Keratinocyte (primary cell): ENCODE results near the gene MEG3. TPM values are rescaled to one million over a fixed set of nuclear protein-coding genes. Genes with fewer than 3 reads are reported as not detected.
A peak's percentile ranks its signal among the peaks of the same experiment; 100 is the strongest.

Experiments used
- DNase-seq: peaks from one replicate; pipeline ENCODE4 v3.0.0-alpha.2; 2011; ENCODE audit warnings: low read depth, missing footprints, low spot score
- FAIRE-seq: peaks from 2 replicates; lab custom pipeline; 2011; peaks lifted over from hg19 to GRCh38; lab: Jason Lieb, UNC
- H2AFZ ChIP-seq: 2 replicates; pipeline ENCODE4 v1.6.0; 2012; ENCODE audit warnings: low read length, control low read depth, inconsistent platforms; ENCODE audit not compliant: control insufficient read depth
- H3K27ac ChIP-seq: 2 replicates; pipeline ENCODE4 v1.5.1; 2011; ENCODE audit warnings: low read length; ENCODE audit not compliant: control insufficient read depth, insufficient read depth
- H3K27me3 ChIP-seq: 3 replicates; pipeline ENCODE4 v1.6.0; 2011; ENCODE audit warnings: low read length; ENCODE audit not compliant: control insufficient read depth, insufficient read depth; ENCODE audit errors: extremely low read depth
- H3K36me3 ChIP-seq, 2 experiments: 2 replicates in 1 of 2; 3 replicates in 1 of 2; pipeline ENCODE4 v1.5.1; 2011; ENCODE audit warnings: low read length in 2 of 2, mild to moderate bottlenecking in 1 of 2; ENCODE audit not compliant: control insufficient read depth in 2 of 2, insufficient read depth in 2 of 2; ENCODE audit errors: extremely low read depth in 1 of 2
- H3K4me1 ChIP-seq: 3 replicates; pipeline ENCODE4 v1.5.1; 2011; ENCODE audit warnings: low read length; ENCODE audit not compliant: control insufficient read depth, insufficient read depth; ENCODE audit errors: extremely low read depth
- H3K4me2 ChIP-seq: 3 replicates; pipeline ENCODE4 v1.6.0; 2011; ENCODE audit warnings: low read depth, low read length; ENCODE audit not compliant: control insufficient read depth, insufficient read depth; ENCODE audit errors: extremely low read depth
- H3K4me3 ChIP-seq, 3 experiments: fragments of 200-600 bp in 1 of 3; sonication (generic) in 1 of 3; 2 replicates in 2 of 3; 3 replicates in 1 of 3; pipeline ENCODE4 v1.5.1; 2011 to 2016; ENCODE audit warnings: low read length in 3 of 3, mild to moderate bottlenecking in 3 of 3, control low read depth in 2 of 3, inconsistent platforms in 1 of 3, low read depth in 1 of 3, mixed read lengths in 1 of 3, mixed run types in 1 of 3, moderate library complexity in 1 of 3; ENCODE audit not compliant: control insufficient read depth in 2 of 3, insufficient read depth in 2 of 3; ENCODE audit errors: extremely low read depth in 1 of 3
- H3K79me2 ChIP-seq: 2 replicates; pipeline ENCODE4 v1.6.0; 2012; ENCODE audit warnings: low read length; ENCODE audit not compliant: control insufficient read depth, insufficient read depth
- H3K9ac ChIP-seq: 3 replicates; pipeline ENCODE4 v1.6.0; 2011; ENCODE audit warnings: low read length; ENCODE audit not compliant: control insufficient read depth, insufficient read depth; ENCODE audit errors: extremely low read depth
- H3K9me1 ChIP-seq: 3 replicates; pipeline ENCODE4 v1.6.0; 2011; ENCODE audit warnings: low read length; ENCODE audit not compliant: control insufficient read depth, insufficient read depth; ENCODE audit errors: extremely low read depth
- H3K9me3 ChIP-seq: 2 replicates; pipeline ENCODE4 v1.5.1; 2012; ENCODE audit warnings: low read depth, low read length; ENCODE audit not compliant: control insufficient read depth
- H4K20me1 ChIP-seq: 3 replicates; pipeline ENCODE4 v1.6.0; 2011; ENCODE audit warnings: low read length; ENCODE audit not compliant: control insufficient read depth, insufficient read depth; ENCODE audit errors: extremely low read depth
- EZH2 ChIP-seq: IDR thresholded peaks from one replicate; pipeline ENCODE4 v1.6.1; 2012; ENCODE audit warnings: inconsistent platforms, mild to moderate bottlenecking, low read length, moderate library complexity
- dilution Hi-C: fragments of 300-500 bp; cut with MboI; formaldehyde crosslinking; loops from one replicate; pipeline ENCODE4 v1.7.0; 2020; ENCODE audit warnings: low sequenced_read_pairs; ENCODE audit not compliant: extremely low pct_ligation_motif_present
- polyA plus RNA-seq, 5 experiments: library from polyadenylated mRNA; depleted of rRNA in 3 of 5; stranded (reverse) in 3 of 5; stranded (forward) in 1 of 5; unstranded in 1 of 5; fragments of >200 nt; gene quantifications; 1 replicate in 1 of 5; 2 replicates in 3 of 5; 3 replicates in 1 of 5; pipeline versions ENCODE4 v1.2.1 to v1.2.3, GENCODE V29; 2011 to 2012; ENCODE audit warnings: missing spikeins in 2 of 5, low read depth in 1 of 5, low replicate concordance in 1 of 5
- TF ChIP-seq, protein P1 (sequence below), 3 experiments: IDR thresholded peaks in 1 of 3; conservative IDR thresholded peaks in 1 of 3; optimal IDR thresholded peaks in 1 of 3; 2 replicates in 2 of 3; 3 replicates in 1 of 3; pipeline versions ENCODE3 to v1.5.1; 2011; ENCODE audit warnings: low read length in 3 of 3, mild to moderate bottlenecking in 3 of 3, moderate library complexity in 2 of 3, control low read depth in 1 of 3, inconsistent platforms in 1 of 3; ENCODE audit not compliant: insufficient read depth in 2 of 3; ENCODE audit errors: extremely low read depth in 1 of 3

Gene MEG3
- polyA plus RNA-seq, 1 donor (not counting 4 experiments of a cell fraction or from before 2014, with no cell fraction given), result 5.6 TPM

DNA sequence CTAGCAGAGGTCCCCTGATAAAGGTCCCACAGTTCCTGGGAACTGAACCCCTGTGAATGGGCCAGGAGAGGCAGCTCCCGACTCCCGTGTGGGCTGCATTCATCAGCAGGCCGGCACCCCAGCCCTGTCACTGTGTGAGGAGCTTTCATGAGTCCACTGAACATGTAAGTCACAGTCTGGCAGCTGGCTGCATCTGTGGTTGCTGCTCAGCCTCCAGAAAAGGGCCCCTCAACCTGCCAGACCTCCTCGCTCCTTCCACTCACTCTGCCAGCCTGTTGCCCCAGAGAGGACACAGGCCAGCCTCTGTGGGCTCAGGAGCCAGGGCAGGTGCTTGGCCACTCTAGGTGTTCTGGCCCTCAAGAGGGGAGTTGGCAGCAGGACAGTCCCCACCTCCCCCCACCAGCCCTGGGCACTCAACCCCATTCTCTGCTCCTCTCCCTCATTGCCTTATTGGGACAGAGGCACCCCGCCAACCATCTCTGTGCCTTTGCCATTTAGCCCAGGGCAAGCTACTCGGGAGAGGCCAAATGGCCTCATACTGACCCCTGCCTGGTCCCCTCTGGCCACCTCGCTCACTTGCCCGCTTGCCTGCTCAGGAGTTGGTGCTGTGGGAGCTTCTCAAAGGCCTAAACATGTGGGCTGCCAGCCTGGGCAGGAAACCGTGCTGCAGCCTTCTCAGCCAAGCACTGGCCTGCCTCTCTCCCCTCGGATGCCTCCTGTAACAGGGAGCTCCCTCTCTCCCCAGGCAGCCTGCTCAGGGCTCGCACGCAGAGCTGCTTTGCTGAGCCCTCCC lies 75.7 kb downstream of the MEG3 start:
- Histone ChIP-seq H3K36me3 (no peaks in the 10 kb centered on the region), H3K9me1 (no peaks in the 10 kb centered on the region), H3K27ac (no peak overlapping the region), H4K20me1 (no peaks in the 10 kb centered on the region), H2AFZ (no peak overlapping the region), H3K27me3 (peaks cover 15% of the 10 kb centered on the region), H3K79me2 (no peaks in the 10 kb centered on the region), H3K4me2 (no peak overlapping the region), H3K9me3 (no peaks in the 10 kb centered on the region), H3K9ac (no peak overlapping the region), H3K4me3 (no peak overlapping the region), H3K4me1 (no peaks in the 10 kb centered on the region)
- no peak for TF ChIP-seq EZH2
- TF ChIP-seq, protein P1, sequence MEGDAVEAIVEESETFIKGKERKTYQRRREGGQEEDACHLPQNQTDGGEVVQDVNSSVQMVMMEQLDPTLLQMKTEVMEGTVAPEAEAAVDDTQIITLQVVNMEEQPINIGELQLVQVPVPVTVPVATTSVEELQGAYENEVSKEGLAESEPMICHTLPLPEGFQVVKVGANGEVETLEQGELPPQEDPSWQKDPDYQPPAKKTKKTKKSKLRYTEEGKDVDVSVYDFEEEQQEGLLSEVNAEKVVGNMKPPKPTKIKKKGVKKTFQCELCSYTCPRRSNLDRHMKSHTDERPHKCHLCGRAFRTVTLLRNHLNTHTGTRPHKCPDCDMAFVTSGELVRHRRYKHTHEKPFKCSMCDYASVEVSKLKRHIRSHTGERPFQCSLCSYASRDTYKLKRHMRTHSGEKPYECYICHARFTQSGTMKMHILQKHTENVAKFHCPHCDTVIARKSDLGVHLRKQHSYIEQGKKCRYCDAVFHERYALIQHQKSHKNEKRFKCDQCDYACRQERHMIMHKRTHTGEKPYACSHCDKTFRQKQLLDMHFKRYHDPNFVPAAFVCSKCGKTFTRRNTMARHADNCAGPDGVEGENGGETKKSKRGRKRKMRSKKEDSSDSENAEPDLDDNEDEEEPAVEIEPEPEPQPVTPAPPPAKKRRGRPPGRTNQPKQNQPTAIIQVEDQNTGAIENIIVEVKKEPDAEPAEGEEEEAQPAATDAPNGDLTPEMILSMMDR (optimal IDR thresholded peaks at IDR 0.05 in 1 of 3, IDR thresholded peaks at IDR 0.05 in 1 of 3, conservative IDR thresholded peaks at IDR 0.05 in 1 of 3; ENCODE audit: extremely low read depth in 1 of 3, insufficient read depth in 2 of 3, low read length in 3 of 3), result no peak
- FAIRE-seq, result no peak
- dilution Hi-C loops, result no loop called here
- DNase-seq, result no peak

DNA sequence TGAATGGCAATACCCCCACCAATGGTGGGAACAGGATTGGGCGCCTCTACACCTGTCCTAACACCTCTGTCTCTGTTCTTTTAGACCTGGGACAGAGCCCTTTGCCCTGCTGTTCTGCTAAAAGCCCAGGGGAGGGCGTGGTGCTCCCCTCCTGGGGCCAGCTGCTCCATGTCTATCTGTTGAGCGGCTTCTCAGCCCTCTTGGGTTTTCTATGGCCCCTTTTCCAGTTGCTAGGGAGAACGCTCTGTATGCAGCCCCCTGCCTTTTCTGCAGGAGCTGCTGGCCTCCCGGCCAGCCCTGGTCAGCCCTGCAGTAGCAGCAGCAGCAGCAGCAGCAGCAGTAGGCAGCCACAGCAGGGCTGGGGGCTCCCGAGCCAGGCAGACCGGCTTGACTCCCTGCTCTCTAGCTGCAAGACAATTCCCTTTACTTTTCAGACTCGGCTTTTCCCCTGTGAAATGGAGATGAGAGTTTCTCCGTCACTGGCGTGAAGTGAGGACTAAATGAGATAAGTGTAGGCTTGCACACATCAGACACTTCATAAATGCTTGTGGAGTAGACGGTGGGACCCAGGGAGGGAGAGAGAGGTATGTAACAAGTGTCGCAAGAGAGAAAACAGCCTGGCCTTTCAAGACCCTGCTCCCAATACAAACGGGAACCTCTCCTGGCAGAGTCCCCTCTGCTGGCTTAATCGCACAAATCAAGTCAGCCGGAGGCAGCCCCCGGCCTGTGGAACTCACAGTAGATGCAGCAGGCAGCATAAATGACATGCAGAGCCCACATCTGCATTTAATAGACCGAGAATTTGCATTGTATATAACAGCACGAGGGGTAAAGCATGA lies 76.6 kb downstream of the MEG3 start:
- dilution Hi-C loops, result no loop called here
- peaks cover 15% of the 10 kb centered on the region for H3K27me3 ChIP-seq
- H3K79me2 ChIP-seq, result no peaks in the 10 kb centered on the region
- H4K20me1 ChIP-seq, result no peaks in the 10 kb centered on the region
- H3K9ac ChIP-seq, result no peak overlapping the region
- H3K27ac ChIP-seq, result no peak overlapping the region
- FAIRE-seq (no peak), DNase-seq (no peak)
- H3K4me3 ChIP-seq, result no peak overlapping the region
- H2AFZ ChIP-seq, result no peak overlapping the region
- no peaks in the 10 kb centered on the region for H3K9me3 ChIP-seq
- TF ChIP-seq, protein P1 (optimal IDR thresholded peaks at IDR 0.05 in 1 of 3, IDR thresholded peaks at IDR 0.05 in 1 of 3, conservative IDR thresholded peaks at IDR 0.05 in 1 of 3; ENCODE audit: extremely low read depth in 1 of 3, insufficient read depth in 2 of 3, low read length in 3 of 3), result peak in 2 of 3 experiments; percentile 23 to 24
- no peak for TF ChIP-seq EZH2
- no peaks in the 10 kb centered on the region for H3K9me1 ChIP-seq
- H3K36me3 ChIP-seq, result no peaks in the 10 kb centered on the region
- H3K4me1 ChIP-seq, result no peaks in the 10 kb centered on the region
- no peak overlapping the region for H3K4me2 ChIP-seq
